ENCODE data around the gene IMPACT. TPM values are rescaled to one million over a fixed set of nuclear protein-coding genes. Genes with fewer than 3 reads are reported as not detected.

The IMPACT gene
- total RNA-seq, 1 donor from 2014 or later, result 38.2 TPM

DNA sequence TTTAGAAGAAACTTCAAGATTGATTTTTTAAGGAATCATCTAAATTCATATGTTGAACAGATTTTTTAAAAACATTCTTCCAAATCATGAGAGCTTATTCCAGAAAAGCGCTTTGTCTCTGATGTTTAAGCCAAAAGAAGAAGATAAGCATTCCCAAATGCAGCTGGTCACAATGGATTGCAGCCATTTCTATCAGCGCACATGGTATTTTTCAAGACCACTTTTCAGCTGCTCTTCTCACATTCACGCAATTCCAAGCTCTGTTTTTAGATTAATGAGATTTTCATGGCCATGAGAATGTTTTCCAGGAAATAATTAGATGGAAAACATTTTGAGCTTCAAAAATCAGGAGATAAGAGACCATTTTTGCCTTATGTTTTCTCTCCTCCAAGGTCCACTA lies 37.5 kb upstream of the IMPACT start:
- no peak for TF ChIP-seq CTCF (IDR thresholded peaks at IDR 0.05)
- no peaks in the 10 kb centered on the region for H3K27me3 ChIP-seq
- no peaks in the 10 kb centered on the region for H3K9me3 ChIP-seq
- no peak for DNase-seq (ENCODE audit: low spot score in 2 of 2)
- no peak overlapping the region for H3K4me3 ChIP-seq
- H3K27ac ChIP-seq, result no peak overlapping the region
- intact Hi-C loops (cut with DNase I), result no loop called here
- H3K36me3 ChIP-seq, result no peaks in the 10 kb centered on the region
- H3K4me1 ChIP-seq, result no peaks in the 10 kb centered on the region

DNA sequence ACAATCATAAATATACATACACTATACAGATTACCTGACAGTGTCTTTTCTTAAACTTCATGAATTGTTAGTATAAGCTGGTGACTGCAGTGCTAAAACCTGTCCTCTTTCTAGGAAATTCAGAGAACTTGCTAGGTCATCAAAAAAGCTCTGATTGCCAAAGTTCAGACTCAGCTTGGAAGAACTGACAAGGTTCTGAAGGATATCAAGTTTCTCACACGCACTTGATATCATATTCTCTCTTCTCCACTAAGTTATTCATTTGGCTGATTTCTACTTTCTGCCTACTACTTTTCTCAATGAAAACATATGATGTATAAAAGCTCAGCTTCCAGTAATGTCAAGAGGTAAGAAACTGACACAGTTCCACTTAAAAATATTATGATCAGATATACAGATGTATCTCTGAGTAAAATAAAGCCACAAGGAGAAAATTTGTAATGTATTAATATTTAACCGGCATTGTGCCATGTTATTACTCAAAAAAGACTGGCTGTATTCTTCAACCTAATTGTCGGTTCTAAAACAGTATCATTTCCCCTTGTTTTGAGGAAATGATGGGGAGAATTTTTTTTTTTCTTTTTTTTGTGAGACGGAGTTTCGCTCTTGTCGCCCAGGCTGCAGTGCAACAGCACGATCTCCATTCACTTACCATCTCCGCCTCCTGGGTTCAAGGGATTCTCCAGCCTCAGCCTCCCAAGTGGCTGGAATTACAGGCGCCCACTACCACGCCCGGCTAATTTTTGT lies 31.2 kb upstream of the IMPACT start:
- intact Hi-C loops (cut with DNase I), result loop anchor here (10.0 kb wide), 1 partner anchor 960 kb away; the partner anchor contains the start of gene ZNF521
- no peaks in the 10 kb centered on the region for H3K27me3 ChIP-seq
- no peak overlapping the region for H3K27ac ChIP-seq
- H3K4me1 ChIP-seq, result no peaks in the 10 kb centered on the region
- no peaks in the 10 kb centered on the region for H3K36me3 ChIP-seq
- DNase-seq (ENCODE audit: low spot score in 2 of 2), result no peak
- H3K9me3 ChIP-seq, result no peaks in the 10 kb centered on the region
- TF ChIP-seq CTCF (IDR thresholded peaks at IDR 0.05), result no peak
- no peak overlapping the region for H3K4me3 ChIP-seq

DNA sequence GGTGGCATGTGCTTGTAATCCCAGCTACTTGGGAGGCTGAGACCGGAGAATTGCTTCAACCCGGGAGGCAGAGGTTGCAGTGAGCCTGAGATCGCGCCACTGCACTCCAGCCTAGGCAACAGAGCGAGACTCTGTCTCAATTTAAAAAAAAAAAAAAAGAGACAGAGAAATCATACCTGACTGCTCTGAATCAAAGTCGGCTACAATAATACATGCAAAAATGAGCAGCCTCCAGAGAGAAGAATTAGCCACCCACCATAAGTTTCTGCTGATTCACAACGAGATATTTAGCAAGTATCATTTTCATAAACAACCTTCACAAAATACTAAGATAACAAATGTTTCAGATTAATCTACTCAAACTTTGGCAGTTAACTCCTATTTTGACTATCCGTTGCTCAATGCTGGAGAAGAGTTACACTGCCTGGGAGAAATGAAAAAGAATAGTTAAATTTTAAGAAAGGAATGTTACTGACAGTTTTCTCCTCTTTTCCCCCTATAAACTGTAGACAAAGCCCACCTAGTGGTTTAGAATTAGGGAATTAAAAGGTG lies 30.3 kb upstream of the IMPACT start:
- no peak for DNase-seq (ENCODE audit: low spot score in 2 of 2)
- Histone ChIP-seq H3K27me3 (no peaks in the 10 kb centered on the region), H3K27ac (peak overlapping the region in 1 of 2 donors; percentile 84), H3K4me1 (no peaks in the 10 kb centered on the region), H3K4me3 (peak overlapping the region in 1 of 2 donors; percentile 78), H3K36me3 (no peaks in the 10 kb centered on the region), H3K9me3 (no peaks in the 10 kb centered on the region)
- intact Hi-C loops (cut with DNase I), result loop anchor here (2.0 to 10.0 kb wide), 2 partner anchors 123 to 959 kb away; partner anchors contain the start of gene ZNF521
- TF ChIP-seq CTCF (IDR thresholded peaks at IDR 0.05), result no peak

DNA sequence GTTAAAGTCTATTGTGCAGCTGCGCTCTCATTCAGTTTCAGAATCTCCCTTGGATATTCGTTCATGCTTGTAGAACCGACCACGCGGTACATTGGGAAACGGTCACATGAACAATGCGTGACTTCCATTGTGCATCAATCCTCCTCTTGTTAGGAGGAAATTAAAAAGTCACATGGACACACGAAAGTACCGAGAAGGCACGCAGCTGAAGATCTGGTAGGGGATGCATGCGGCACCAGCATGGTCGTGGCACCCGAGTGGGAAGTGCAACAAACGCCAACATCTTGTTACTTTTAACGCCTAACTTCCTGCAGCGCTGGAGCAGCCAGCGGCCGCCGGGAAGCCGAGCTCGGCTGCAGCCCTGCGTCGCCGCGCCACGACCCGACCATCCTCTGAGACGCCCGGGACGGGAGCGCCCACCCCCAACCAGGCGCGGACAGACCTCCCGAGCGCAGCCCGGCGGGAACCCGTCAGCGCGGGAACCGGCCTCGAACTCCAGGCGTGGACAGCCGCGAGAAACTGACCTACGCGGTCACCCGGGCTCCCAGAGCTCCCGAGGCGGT lies 29.3 kb upstream of the IMPACT start:
- Histone ChIP-seq H3K36me3 (no peaks in the 10 kb centered on the region), H3K27ac (peak overlapping the region; percentile 84 to 90), H3K4me3 (peak overlapping the region; percentile 78 to 84), H3K27me3 (no peaks in the 10 kb centered on the region), H3K9me3 (no peaks in the 10 kb centered on the region), H3K4me1 (no peaks in the 10 kb centered on the region)
- intact Hi-C loops (cut with DNase I), result loop anchor here (1.0 to 10.0 kb wide), 3 partner anchors 29 to 958 kb away; partner anchors contain the start of genes IMPACT and ZNF521
- no peak for TF ChIP-seq CTCF (IDR thresholded peaks at IDR 0.05)
- DNase-seq (ENCODE audit: low spot score in 2 of 2), result peak; percentile 47 to 83

DNA sequence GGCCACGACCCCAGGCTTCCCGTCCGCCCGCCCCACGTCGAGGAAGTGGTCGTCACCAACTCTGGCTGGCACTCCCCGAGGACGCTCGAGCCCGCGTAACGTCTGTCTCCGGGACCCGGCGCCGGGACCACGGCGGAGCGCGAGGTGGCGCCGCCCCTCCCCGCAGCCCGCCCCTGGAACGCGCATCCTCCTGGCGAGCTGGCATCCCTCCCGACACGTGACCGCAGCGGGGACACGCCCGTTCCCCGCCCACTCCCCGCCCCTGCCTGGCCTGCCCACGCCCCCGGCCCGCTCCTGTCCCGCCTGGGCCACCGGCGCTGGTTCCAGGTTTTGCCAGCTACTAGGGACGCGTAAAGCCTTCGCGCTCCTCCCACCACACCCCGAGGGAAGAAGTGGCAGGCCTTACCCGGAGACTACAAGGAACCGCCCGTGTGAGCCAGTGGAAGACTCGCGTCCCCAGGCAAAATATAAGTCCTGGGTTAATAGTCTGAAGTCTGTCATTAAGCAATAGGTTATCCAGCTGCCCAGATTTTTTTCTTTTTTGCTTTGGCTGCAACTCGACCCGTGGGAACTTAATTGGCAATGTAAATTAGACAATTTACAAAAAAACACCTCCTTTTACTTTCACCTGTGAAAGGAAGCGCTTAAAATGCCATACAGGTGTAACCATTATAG lies 28.6 kb upstream of the IMPACT start, which contains the start of gene OSBPL1A:
Gene OSBPL1A, minus strand, starts transcription at position 131 of the 675 bp plus-strand sequence. CDS start 20,291 bp downstream, outside the sequence.
- H3K4me1 ChIP-seq, result no peaks in the 10 kb centered on the region
- peak within 1 kb of the TSS; percentile 84 to 90 for H3K27ac ChIP-seq
- peak within 1 kb of the TSS; percentile 78 to 84 for H3K4me3 ChIP-seq
- H3K36me3 ChIP-seq, result no peaks in the 10 kb centered on the region
- intact Hi-C loops (cut with DNase I), result loop anchor here (1.0 to 10.0 kb wide), 3 partner anchors 28 to 957 kb away; partner anchors contain the start of genes IMPACT and ZNF521
- H3K9me3 ChIP-seq, result no peaks in the 10 kb centered on the region
- no peak for TF ChIP-seq CTCF (IDR thresholded peaks at IDR 0.05)
- peak; percentile 85 to 97 for DNase-seq (ENCODE audit: low spot score in 2 of 2)
- H3K27me3 ChIP-seq, result no peaks in the 10 kb centered on the region

All from ascending aorta (tissue), 2 donors.